IgD-negative memory B cell (primary cell): ENCODE data around the gene ZNF286A. TPM values are rescaled to one million over a fixed set of nuclear protein-coding genes. Genes with fewer than 3 reads are reported as not detected.
"Not testable (repeated sequence)": the region's sequence is repeated elsewhere in the genome, so short reads cannot be mapped to it uniquely, and the experiment has no call there.

Source experiments
- H3K27ac Mint-ChIP-seq, 3 donors: one replicate each; pipeline ENCODE4 v1.8.0; 2020 to 2022; ENCODE audit warnings: mild to moderate bottlenecking in 3 of 3, mixed read lengths in 3 of 3, moderate library complexity in 1 of 3
- H3K27me3 Mint-ChIP-seq: one replicate; pipeline ENCODE4 v1.8.0; 2021; ENCODE audit warnings: mixed read lengths
- H3K36me3 Mint-ChIP-seq: one replicate; pipeline ENCODE4 v1.8.0; 2020; ENCODE audit warnings: mild to moderate bottlenecking, mixed read lengths
- H3K4me1 Mint-ChIP-seq, 3 donors: one replicate each; pipeline ENCODE4 v1.8.0; 2020 to 2022; ENCODE audit warnings: mixed read lengths in 3 of 3, mild to moderate bottlenecking in 1 of 3
- H3K4me3 Mint-ChIP-seq, 4 donors: one replicate each; pipeline ENCODE4 v1.8.0; 2020 to 2022; ENCODE audit warnings: mild to moderate bottlenecking in 4 of 4, mixed read lengths in 4 of 4, moderate library complexity in 3 of 4
- H3K9me3 Mint-ChIP-seq, 3 donors: one replicate each; pipeline ENCODE4 v1.8.0; 2020 to 2021; ENCODE audit warnings: mixed read lengths in 3 of 3, mild to moderate bottlenecking in 1 of 3
- polyA plus RNA-seq: library from polyadenylated mRNA; unstranded; fragments of 300-500 nt; fragmentation: Illumina TruSeq; gene quantifications from one replicate; pipeline ENCODE4 v1.2.3, GENCODE V29; 2021

The ZNF286A gene
- 12.6 TPM for polyA plus RNA-seq

DNA sequence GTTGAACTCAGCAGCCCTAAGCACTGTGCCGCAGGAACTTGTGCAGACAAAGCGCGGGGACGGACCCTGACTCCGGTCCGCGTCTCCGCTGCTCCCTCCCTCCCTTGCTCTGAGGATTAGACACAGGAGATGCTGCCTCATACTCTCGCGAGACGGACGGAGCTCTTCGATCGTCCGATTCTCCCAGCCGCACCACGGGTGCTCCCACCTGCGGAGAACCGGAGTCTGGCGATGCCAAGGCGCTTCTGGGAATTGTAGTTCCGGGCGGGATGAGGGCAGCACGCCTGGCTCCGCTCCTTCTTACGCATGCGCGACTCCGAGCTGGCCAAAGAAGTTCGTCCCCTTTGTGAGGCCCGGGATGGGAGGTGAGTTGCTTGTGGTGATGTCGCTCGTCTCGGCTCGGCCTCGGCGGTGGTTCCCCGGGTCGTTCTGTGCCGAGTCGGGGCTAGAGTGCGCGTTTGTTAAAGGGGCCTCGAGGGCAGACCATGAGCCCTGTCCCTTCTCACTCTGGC is at the start of gene ZNF286A:
Gene ZNF286A (plus strand): TSS at position 340 of the 512 bp plus-strand sequence. CDS start 578 bp downstream, outside the sequence.
- H3K9me3 Mint-ChIP-seq, H3K27me3 Mint-ChIP-seq, H3K36me3 Mint-ChIP-seq: not testable (repeated sequence)
- Mint-ChIP-seq H3K4me1 (peaks cover 4 to 10% (median 6%) of the 10 kb centered on the region in 3 donors), H3K4me3 (peak within 1 kb of the TSS; percentile 94 to 98 (median 96)), H3K27ac (peak within 1 kb of the TSS; percentile 60 to 93 (median 91))

- Mint-ChIP-seq H3K9me3 (no peaks in the 10 kb centered on the region), H3K27me3 (no peaks in the 10 kb centered on the region), H3K27ac (no peak overlapping the region), H3K36me3 (peaks cover 6% of the 10 kb centered on the region), H3K4me1 (peaks cover 0 to 2% (median 0%) of the 10 kb centered on the region in 3 donors), H3K4me3 (no peak overlapping the region)
Measured at GRCh38 chr17:15649861-15650421, 49.6 kb upstream of the ZNF286A start.

- no peaks in the 10 kb centered on the region for H3K9me3 Mint-ChIP-seq
- H3K27me3 Mint-ChIP-seq = no peaks in the 10 kb centered on the region
- no peak overlapping the region for H3K27ac Mint-ChIP-seq
- peaks cover 7% of the 10 kb centered on the region for H3K36me3 Mint-ChIP-seq
- H3K4me1 Mint-ChIP-seq = peaks cover 0 to 2% (median 0%) of the 10 kb centered on the region in 3 donors
- peak overlapping the region in 1 of 4 donors; percentile 28 for H3K4me3 Mint-ChIP-seq
Measured at GRCh38 chr17:15650741-15651582, 48.6 kb upstream of the ZNF286A start.

- H3K36me3 Mint-ChIP-seq = peaks cover 9% of the 10 kb centered on the region
- H3K9me3 Mint-ChIP-seq = no peaks in the 10 kb centered on the region
- H3K27me3 Mint-ChIP-seq = no peaks in the 10 kb centered on the region
- no peak overlapping the region for H3K27ac Mint-ChIP-seq
- no peak overlapping the region for H3K4me3 Mint-ChIP-seq
- H3K4me1 Mint-ChIP-seq = peaks cover 0 to 2% (median 0%) of the 10 kb centered on the region in 3 donors
Measured at GRCh38 chr17:15651583-15652110, 47.9 kb upstream of the ZNF286A start.

DNA sequence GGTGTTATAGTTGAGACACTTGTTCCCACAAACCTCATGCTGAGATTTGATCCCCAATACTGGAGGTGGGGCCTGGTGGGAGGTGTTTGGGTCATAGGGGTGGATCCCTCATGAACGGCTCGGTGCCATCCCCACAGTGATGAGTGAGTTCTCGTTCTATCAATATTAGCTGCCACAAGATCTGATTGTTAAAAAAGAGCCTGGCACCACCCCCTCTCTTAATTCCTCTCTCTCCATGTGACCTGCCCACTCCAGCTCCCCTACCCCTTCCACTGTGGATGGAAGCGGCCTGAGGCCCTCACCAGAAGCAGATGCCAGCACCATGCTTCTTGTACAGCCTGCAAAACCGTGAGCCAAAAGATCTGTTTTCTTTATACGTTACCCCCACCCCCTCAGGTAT is 46.6 kb upstream of the ZNF286A start:
- Mint-ChIP-seq H3K9me3 (no peaks in the 10 kb centered on the region), H3K27ac (peak overlapping the region in 1 of 3 donors; percentile 44), H3K4me1 (peaks cover 0 to 2% (median 0%) of the 10 kb centered on the region in 3 donors), H3K36me3 (peaks cover 14% of the 10 kb centered on the region), H3K27me3 (no peaks in the 10 kb centered on the region), H3K4me3 (no peak overlapping the region)

DNA sequence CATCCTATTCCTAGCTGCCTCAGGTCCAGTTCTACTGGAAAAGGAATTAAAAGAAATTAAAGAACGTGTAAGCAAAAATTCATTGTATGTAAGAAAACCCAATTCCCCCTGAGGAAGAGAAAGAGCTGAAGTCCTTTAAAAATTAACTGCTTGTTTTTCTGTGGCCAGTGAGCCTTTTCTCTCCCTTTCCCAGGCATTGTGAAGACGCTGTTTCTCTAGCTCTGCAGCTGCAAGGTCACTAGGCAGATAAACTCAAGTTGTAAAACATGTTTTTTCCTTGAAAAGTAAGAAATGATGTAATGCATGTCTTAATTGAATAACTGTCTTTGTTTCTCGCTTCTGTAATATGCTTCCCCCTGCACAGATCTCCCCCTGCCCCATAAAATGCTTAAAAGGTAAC is 45.2 kb upstream of the ZNF286A start:
- not testable (repeated sequence) for H3K9me3 Mint-ChIP-seq, H3K4me3 Mint-ChIP-seq, H3K4me1 Mint-ChIP-seq, H3K27ac Mint-ChIP-seq, H3K27me3 Mint-ChIP-seq
- H3K36me3 Mint-ChIP-seq = peaks cover 12% of the 10 kb centered on the region

- Mint-ChIP-seq H3K9me3 (no peaks in the 10 kb centered on the region), H3K4me1 (peaks cover 0 to 2% (median 0%) of the 10 kb centered on the region in 3 donors), H3K36me3 (peaks cover 13% of the 10 kb centered on the region), H3K4me3 (no peak overlapping the region), H3K27ac (no peak overlapping the region), H3K27me3 (no peaks in the 10 kb centered on the region)
Measured at GRCh38 chr17:15654886-15655561, 44.5 kb upstream of the ZNF286A start.

- H3K9me3 Mint-ChIP-seq = no peaks in the 10 kb centered on the region
- peaks cover 0 to 7% (median 2%) of the 10 kb centered on the region in 3 donors for H3K4me1 Mint-ChIP-seq
- H3K36me3 Mint-ChIP-seq = peaks cover 18% of the 10 kb centered on the region
- H3K4me3 Mint-ChIP-seq = no peak overlapping the region
- no peaks in the 10 kb centered on the region for H3K27me3 Mint-ChIP-seq
- no peak overlapping the region for H3K27ac Mint-ChIP-seq
Measured at GRCh38 chr17:15657868-15658267, 41.7 kb upstream of the ZNF286A start.

DNA sequence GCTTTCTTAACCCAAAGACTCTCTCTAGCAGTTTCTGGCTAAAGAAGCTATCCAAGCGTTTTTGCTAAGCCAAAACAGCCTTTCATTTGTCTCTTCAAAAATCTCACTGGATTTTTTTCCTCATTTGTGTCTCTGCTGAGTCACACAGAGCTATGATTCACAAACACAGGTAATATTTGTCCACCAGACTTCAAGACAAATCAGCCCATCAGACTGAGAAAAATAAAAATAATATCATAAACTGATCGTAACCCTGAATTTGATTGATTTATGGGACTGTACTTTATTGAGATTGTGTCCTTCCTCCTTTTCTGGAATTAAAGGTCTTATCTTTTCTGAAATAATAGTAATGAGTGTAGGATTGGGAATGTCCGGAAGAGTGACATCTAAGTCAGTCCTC is 41.3 kb upstream of the ZNF286A start:
- no peaks in the 10 kb centered on the region for H3K27me3 Mint-ChIP-seq
- peaks cover 18% of the 10 kb centered on the region for H3K36me3 Mint-ChIP-seq
- no peak overlapping the region for H3K4me3 Mint-ChIP-seq
- H3K9me3 Mint-ChIP-seq = no peaks in the 10 kb centered on the region
- H3K4me1 Mint-ChIP-seq = peaks cover 0 to 7% (median 2%) of the 10 kb centered on the region in 3 donors
- no peak overlapping the region for H3K27ac Mint-ChIP-seq

GRCh38 chr17:15659236-15659635 is 40.3 kb upstream of the ZNF286A start:
- Mint-ChIP-seq H3K9me3 (no peaks in the 10 kb centered on the region), H3K4me3 (no peak overlapping the region), H3K4me1 (peaks cover 0 to 7% (median 2%) of the 10 kb centered on the region in 3 donors), H3K27me3 (no peaks in the 10 kb centered on the region), H3K27ac (no peak overlapping the region), H3K36me3 (peaks cover 19% of the 10 kb centered on the region)

- Mint-ChIP-seq H3K9me3 (no peaks in the 10 kb centered on the region), H3K27me3 (no peaks in the 10 kb centered on the region), H3K27ac (no peak overlapping the region), H3K4me1 (peaks cover 0 to 7% (median 2%) of the 10 kb centered on the region in 3 donors), H3K4me3 (no peak overlapping the region), H3K36me3 (peaks cover 22% of the 10 kb centered on the region)
Measured at GRCh38 chr17:15659663-15660062, 39.9 kb upstream of the ZNF286A start.

- no peaks in the 10 kb centered on the region for H3K9me3 Mint-ChIP-seq
- H3K27ac Mint-ChIP-seq = no peak overlapping the region
- H3K27me3 Mint-ChIP-seq = no peaks in the 10 kb centered on the region
- H3K4me1 Mint-ChIP-seq = peaks cover 0 to 7% (median 2%) of the 10 kb centered on the region in 3 donors
- H3K36me3 Mint-ChIP-seq = peaks cover 18% of the 10 kb centered on the region
- no peak overlapping the region for H3K4me3 Mint-ChIP-seq
Measured at GRCh38 chr17:15660077-15660476, 39.5 kb upstream of the ZNF286A start.

GRCh38 chr17:15662681-15663080 is 36.9 kb upstream of the ZNF286A start:
- Mint-ChIP-seq H3K36me3 (peaks cover 12% of the 10 kb centered on the region), H3K4me3 (no peak overlapping the region), H3K27ac (peak overlapping the region in 1 of 3 donors; percentile 20), H3K9me3 (no peaks in the 10 kb centered on the region), H3K4me1 (peaks cover 0 to 7% (median 2%) of the 10 kb centered on the region in 3 donors), H3K27me3 (no peaks in the 10 kb centered on the region)

- no peak overlapping the region for H3K4me3 Mint-ChIP-seq
- no peaks in the 10 kb centered on the region for H3K9me3 Mint-ChIP-seq
- no peaks in the 10 kb centered on the region for H3K27me3 Mint-ChIP-seq
- H3K36me3 Mint-ChIP-seq = peaks cover 13% of the 10 kb centered on the region
- no peak overlapping the region for H3K27ac Mint-ChIP-seq
- H3K4me1 Mint-ChIP-seq = peaks cover 0 to 7% (median 2%) of the 10 kb centered on the region in 3 donors
Measured at GRCh38 chr17:15663176-15663575, 36.4 kb upstream of the ZNF286A start.

GRCh38 chr17:15663691-15664090 is 35.9 kb upstream of the ZNF286A start:
- Mint-ChIP-seq H3K4me3 (no peak overlapping the region), H3K36me3 (peaks cover 13% of the 10 kb centered on the region), H3K27me3 (no peaks in the 10 kb centered on the region), H3K4me1 (peaks cover 0 to 7% (median 2%) of the 10 kb centered on the region in 3 donors), H3K9me3 (no peaks in the 10 kb centered on the region), H3K27ac (no peak overlapping the region)
